Neural progenitor cell (in vitro differentiated cells): ENCODE measurements around the gene MDN1.

ENCODE experiments used
- EZH2phosphoT487 ChIP-seq: fragments of 200-600 bp; sonication (generic); IDR thresholded peaks from 2 replicates; pipeline ENCODE4 v1.6.1; 2017; ENCODE audit warnings: antibody characterized with exemption
- TF ChIP-seq, protein P1 (sequence below): fragments of 200-600 bp; sonication (generic); IDR thresholded peaks from 2 replicates; pipeline ENCODE4 v1.5.1; 2017; ENCODE audit warnings: antibody characterized with exemption, mild to moderate bottlenecking

DNA sequence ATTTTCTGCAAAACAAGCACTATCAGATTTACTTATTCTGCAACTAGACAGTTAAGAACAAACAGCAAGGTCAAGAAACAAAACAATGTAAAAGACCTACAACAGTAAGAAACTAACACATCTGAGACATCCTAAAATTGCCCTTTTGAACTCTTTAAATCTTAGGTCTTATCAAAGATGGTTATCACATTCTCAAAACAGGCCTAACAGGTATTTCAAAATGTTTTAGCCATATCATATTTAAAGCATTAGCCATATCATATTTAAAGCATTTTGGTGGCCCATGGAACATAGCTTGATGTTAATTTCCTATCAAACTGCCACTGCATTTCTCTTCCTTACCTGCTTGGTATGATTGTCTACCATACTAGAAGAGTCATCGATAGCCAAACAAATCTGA lies 169.9 kb downstream of the MDN1 start:
- TF ChIP-seq, protein P1, sequence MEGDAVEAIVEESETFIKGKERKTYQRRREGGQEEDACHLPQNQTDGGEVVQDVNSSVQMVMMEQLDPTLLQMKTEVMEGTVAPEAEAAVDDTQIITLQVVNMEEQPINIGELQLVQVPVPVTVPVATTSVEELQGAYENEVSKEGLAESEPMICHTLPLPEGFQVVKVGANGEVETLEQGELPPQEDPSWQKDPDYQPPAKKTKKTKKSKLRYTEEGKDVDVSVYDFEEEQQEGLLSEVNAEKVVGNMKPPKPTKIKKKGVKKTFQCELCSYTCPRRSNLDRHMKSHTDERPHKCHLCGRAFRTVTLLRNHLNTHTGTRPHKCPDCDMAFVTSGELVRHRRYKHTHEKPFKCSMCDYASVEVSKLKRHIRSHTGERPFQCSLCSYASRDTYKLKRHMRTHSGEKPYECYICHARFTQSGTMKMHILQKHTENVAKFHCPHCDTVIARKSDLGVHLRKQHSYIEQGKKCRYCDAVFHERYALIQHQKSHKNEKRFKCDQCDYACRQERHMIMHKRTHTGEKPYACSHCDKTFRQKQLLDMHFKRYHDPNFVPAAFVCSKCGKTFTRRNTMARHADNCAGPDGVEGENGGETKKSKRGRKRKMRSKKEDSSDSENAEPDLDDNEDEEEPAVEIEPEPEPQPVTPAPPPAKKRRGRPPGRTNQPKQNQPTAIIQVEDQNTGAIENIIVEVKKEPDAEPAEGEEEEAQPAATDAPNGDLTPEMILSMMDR: no peak
- TF ChIP-seq EZH2phosphoT487: no peak
